Measurements from ENCODE around the gene TMEM167B.

- TF ChIP-seq, protein P1, sequence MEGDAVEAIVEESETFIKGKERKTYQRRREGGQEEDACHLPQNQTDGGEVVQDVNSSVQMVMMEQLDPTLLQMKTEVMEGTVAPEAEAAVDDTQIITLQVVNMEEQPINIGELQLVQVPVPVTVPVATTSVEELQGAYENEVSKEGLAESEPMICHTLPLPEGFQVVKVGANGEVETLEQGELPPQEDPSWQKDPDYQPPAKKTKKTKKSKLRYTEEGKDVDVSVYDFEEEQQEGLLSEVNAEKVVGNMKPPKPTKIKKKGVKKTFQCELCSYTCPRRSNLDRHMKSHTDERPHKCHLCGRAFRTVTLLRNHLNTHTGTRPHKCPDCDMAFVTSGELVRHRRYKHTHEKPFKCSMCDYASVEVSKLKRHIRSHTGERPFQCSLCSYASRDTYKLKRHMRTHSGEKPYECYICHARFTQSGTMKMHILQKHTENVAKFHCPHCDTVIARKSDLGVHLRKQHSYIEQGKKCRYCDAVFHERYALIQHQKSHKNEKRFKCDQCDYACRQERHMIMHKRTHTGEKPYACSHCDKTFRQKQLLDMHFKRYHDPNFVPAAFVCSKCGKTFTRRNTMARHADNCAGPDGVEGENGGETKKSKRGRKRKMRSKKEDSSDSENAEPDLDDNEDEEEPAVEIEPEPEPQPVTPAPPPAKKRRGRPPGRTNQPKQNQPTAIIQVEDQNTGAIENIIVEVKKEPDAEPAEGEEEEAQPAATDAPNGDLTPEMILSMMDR (IDR thresholded peaks at IDR 0.05; ENCODE audit: low read depth, low read length, poor library complexity, severe bottlenecking) = no peak
- no peak for TF ChIP-seq EZH2phosphoT487 (IDR thresholded peaks at IDR 0.05; ENCODE audit: borderline replicate concordance, low read length)
Measured at GRCh38 chr1:109047339-109047738, 43.2 kb upstream of the TMEM167B start.

Measured in DOHH2 (cell line).